DOHH2 (cell line): ENCODE data around the gene CLRN3.

Source experiments
- H3F3A ChIP-seq: fragments of 200-600 bp; sonication (generic), shearing (Covaris generic); 2 replicates; pipeline ENCODE4 v1.6.0; 2016; ENCODE audit warnings: antibody characterized with exemption, mild to moderate bottlenecking; ENCODE audit not compliant: control insufficient read depth, insufficient read depth
- H3K27ac ChIP-seq: fragments of 200-600 bp; sonication (generic); 2 replicates; pipeline ENCODE4 v1.5.1; 2014; ENCODE audit warnings: low read depth, mild to moderate bottlenecking, low read length, moderate library complexity
- H3K27me3 ChIP-seq: fragments of 200-600 bp; sonication (generic); 2 replicates; pipeline ENCODE4 v1.6.1; 2014; ENCODE audit warnings: mild to moderate bottlenecking, low read length, mixed read lengths; ENCODE audit not compliant: control insufficient read depth
- H3K36me3 ChIP-seq: fragments of 200-600 bp; sonication (generic); 2 replicates; pipeline ENCODE4 v1.6.1; 2014; ENCODE audit warnings: mild to moderate bottlenecking, low read length, moderate library complexity, mixed read lengths; ENCODE audit not compliant: control insufficient read depth
- H3K4me1 ChIP-seq: fragments of 200-600 bp; sonication (generic); 2 replicates; pipeline ENCODE4 v1.6.1; 2014; ENCODE audit warnings: mild to moderate bottlenecking, low read length, mixed read lengths; ENCODE audit not compliant: control insufficient read depth
- H3K4me2 ChIP-seq: fragments of 200-600 bp; sonication (generic); 2 replicates; pipeline ENCODE4 v1.6.0; 2014; ENCODE audit warnings: mild to moderate bottlenecking, low read length, moderate library complexity
- H3K4me3 ChIP-seq: fragments of 200-600 bp; sonication (generic); 2 replicates; pipeline ENCODE4 v1.5.1; 2014; ENCODE audit warnings: mild to moderate bottlenecking, low read length, mixed read lengths
- H3K79me2 ChIP-seq: fragments of 200-600 bp; sonication (generic); 2 replicates; pipeline ENCODE4 v1.6.1; 2014; ENCODE audit warnings: mild to moderate bottlenecking, low read length, mixed read lengths; ENCODE audit not compliant: control insufficient read depth
- H3K9me2 ChIP-seq: fragments of 200-600 bp; sonication (generic); replicated peaks from 2 replicates; pipeline ENCODE4 v1.6.1; 2014; ENCODE audit warnings: mild to moderate bottlenecking, low read length, mixed read lengths; ENCODE audit not compliant: control insufficient read depth
- H3K9me3 ChIP-seq: fragments of 200-600 bp; sonication (generic); 2 replicates; pipeline ENCODE4 v1.6.1; 2014; ENCODE audit warnings: antibody characterized with exemption, low read length, mixed read lengths; ENCODE audit not compliant: control insufficient read depth, insufficient read depth
- H4K20me1 ChIP-seq: fragments of 200-600 bp; sonication (generic); 2 replicates; pipeline ENCODE4 v1.6.0; 2014; ENCODE audit warnings: low read depth, mild to moderate bottlenecking, antibody characterized with exemption, low read length, moderate library complexity; ENCODE audit not compliant: control insufficient read depth, insufficient read depth
- CTCF ChIP-seq: fragments of 200-600 bp; sonication (generic); IDR thresholded peaks from one replicate; pipeline ENCODE4 v1.5.1; 2014; ENCODE audit warnings: antibody characterized with exemption, mild to moderate bottlenecking, low read depth, low read length; ENCODE audit not compliant: poor library complexity, severe bottlenecking
- EZH2phosphoT487 ChIP-seq: fragments of 200-600 bp; sonication (generic); IDR thresholded peaks from 2 replicates; pipeline ENCODE4 v1.6.1; 2017; ENCODE audit warnings: borderline replicate concordance, mild to moderate bottlenecking, antibody characterized with exemption, low read length, moderate library complexity, mixed read lengths

Gene CLRN3

GRCh38 chr10:127874671-127875448, 17.9 kb downstream of the CLRN3 start:
- TF ChIP-seq CTCF (no peak), EZH2phosphoT487 (no peak)
- no peaks in the 10 kb centered on the region for H3K79me2 ChIP-seq
- no peaks in the 10 kb centered on the region for H3K4me1 ChIP-seq
- no peaks in the 10 kb centered on the region for H3K9me2 ChIP-seq
- no peaks in the 10 kb centered on the region for H4K20me1 ChIP-seq
- H3K27me3 ChIP-seq: peaks cover 6% of the 10 kb centered on the region
- no peaks in the 10 kb centered on the region for H3K36me3 ChIP-seq
- H3K4me2 ChIP-seq: no peak overlapping the region
- no peaks in the 10 kb centered on the region for H3K9me3 ChIP-seq
- no peak overlapping the region for H3K4me3 ChIP-seq
- no peak overlapping the region for H3K27ac ChIP-seq
- H3F3A ChIP-seq: no peaks in the 10 kb centered on the region

- H4K20me1 ChIP-seq: no peaks in the 10 kb centered on the region
- no peak for TF ChIP-seq EZH2phosphoT487
- no peak for TF ChIP-seq CTCF
- H3K9me2 ChIP-seq: no peaks in the 10 kb centered on the region
- no peaks in the 10 kb centered on the region for H3K4me1 ChIP-seq
- no peak overlapping the region for H3K27ac ChIP-seq
- H3K79me2 ChIP-seq: no peaks in the 10 kb centered on the region
- H3K4me2 ChIP-seq: no peak overlapping the region
- H3K9me3 ChIP-seq: no peaks in the 10 kb centered on the region
- H3K4me3 ChIP-seq: no peak overlapping the region
- no peaks in the 10 kb centered on the region for H3K36me3 ChIP-seq
- H3K27me3 ChIP-seq: peaks cover 10% of the 10 kb centered on the region
- no peaks in the 10 kb centered on the region for H3F3A ChIP-seq
These were observed 18.8 kb downstream of the CLRN3 start for GRCh38 chr10:127873901-127874470.

- Histone ChIP-seq H4K20me1 (no peaks in the 10 kb centered on the region), H3K36me3 (no peaks in the 10 kb centered on the region), H3K4me2 (no peak overlapping the region), H3F3A (no peaks in the 10 kb centered on the region), H3K27ac (no peak overlapping the region), H3K79me2 (no peaks in the 10 kb centered on the region), H3K4me3 (no peak overlapping the region), H3K9me2 (no peaks in the 10 kb centered on the region), H3K4me1 (no peaks in the 10 kb centered on the region), H3K9me3 (no peaks in the 10 kb centered on the region), H3K27me3 (peaks cover 10% of the 10 kb centered on the region)
- no peak for TF ChIP-seq EZH2phosphoT487
- no peak for TF ChIP-seq CTCF
These were observed 19.7 kb downstream of the CLRN3 start for GRCh38 chr10:127872871-127873600.
